ENCODE measurements around the gene DVL1. TPM values are rescaled to one million over a fixed set of nuclear protein-coding genes. Genes with fewer than 3 reads are reported as not detected.

DVL1 gene
- total and polyA plus RNA-seq, 2 of the 13 experiments (the other 11 are each of a cell fraction or from before 2014, with no cell fraction given) = 30.8 to 60.4 TPM

DNA sequence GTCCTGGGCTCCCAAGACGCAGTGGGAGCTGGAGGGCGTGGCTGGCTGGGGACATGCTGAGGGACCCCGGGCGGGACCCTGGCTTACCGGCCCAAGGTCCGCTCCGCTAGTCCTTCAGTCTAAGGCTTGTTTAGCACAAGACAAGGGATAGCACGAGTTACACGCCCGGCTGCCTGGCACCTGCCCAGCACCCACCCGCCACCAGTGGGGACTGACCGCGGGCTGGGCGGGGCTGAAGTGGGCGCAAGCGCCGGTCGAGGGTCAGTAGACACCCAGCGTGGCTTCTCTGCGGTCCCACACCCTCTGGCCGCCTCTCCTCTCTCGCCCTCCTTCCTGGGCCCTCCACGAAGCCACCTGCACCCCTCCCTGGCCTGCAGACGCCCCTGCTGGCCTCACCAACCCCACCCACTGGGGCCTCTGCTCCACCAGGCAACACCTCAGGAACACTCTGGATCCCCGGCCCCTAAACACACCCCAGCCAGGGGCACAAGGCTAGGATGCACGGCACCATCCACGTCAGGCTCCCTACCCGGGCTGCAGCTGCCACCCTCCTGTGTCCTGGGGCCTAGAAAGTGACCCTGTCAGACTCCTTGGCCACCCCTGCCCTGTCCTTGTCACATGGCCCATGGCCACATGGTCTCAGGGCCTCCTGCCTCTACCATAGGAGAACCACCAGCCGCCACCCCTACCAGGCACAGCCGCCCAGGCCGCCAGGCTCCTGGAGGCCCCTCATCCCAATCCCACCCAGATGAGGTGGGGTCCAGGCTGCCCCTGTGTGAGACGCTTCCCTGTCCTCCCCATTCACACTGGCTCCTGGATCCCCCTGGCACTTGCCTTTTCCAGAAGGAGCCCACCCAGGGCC lies 12.1 kb downstream of the DVL1 start (continued):
- no peak for TF ChIP-seq ZNF576 (CRISPR knock-in tag; IDR thresholded peaks at IDR 0.05)
- TF ChIP-seq AGO1 (IDR thresholded peaks at IDR 0.05; ENCODE audit: low read depth, low read length, poor library complexity, severe bottlenecking) = no peak
- no peak for TF ChIP-seq ZNF773 (CRISPR knock-in tag; IDR thresholded peaks at IDR 0.05; ENCODE audit: borderline replicate concordance)

- no peak overlapping the region for H3K9ac ChIP-seq (ENCODE audit: insufficient read depth, low read depth, low read length)
- in situ Hi-C loops (cut with HindIII; ENCODE audit: extremely low pct_ligation_motif_present, low pct_unique_long_range_greater_than_20kb) (no loop called here), intact Hi-C loops (cut with micrococcal nuclease; ENCODE audit: unreplicated experiment) (no loop called here)
- H3K27me3 ChIP-seq (ENCODE audit: control insufficient read depth in 1 of 2, insufficient read depth in 2 of 2, low read length in 2 of 2) = 0 out of 5 replicates have a peak, but pooled peaks cover 0 to 2% of the 10 kb centered on the region in 2 experiments
- DNase-seq (ENCODE audit: low spot score) (no peak), ATAC-seq (no peak), FAIRE-seq (no peak)
- POLR2A ChIA-PET = interaction anchor here (0.9 to 3.9 kb wide), 3 partner anchors 10 to 19 kb away, joined by 3 to 12 read pairs (median 4); partner anchors contain the start of gene DVL1
- H3K79me2 ChIP-seq (ENCODE audit: insufficient read depth, low read length) = no peaks in the 10 kb centered on the region
- H3K9me3 ChIP-seq (ENCODE audit: low read length) = no peaks in the 10 kb centered on the region
- peaks cover 7% of the 10 kb centered on the region; the same call in 1 of the 2 replicates for H4K20me1 ChIP-seq (ENCODE audit: insufficient read depth, low read length)
- H3K4me1 ChIP-seq (ENCODE audit: insufficient read depth, low read length) = peaks cover 7% of the 10 kb centered on the region
- no TSS peak for BruUV-seq (replicated peaks)
- H3K4me3 ChIP-seq (replicated peaks in 1 of 3; ENCODE audit: insufficient read depth in 1 of 3, low read depth in 2 of 3, low read length in 3 of 3) = no peak overlapping the region
- CTCF ChIA-PET (ENCODE audit: low intra/inter-chr PET ratio, low total read pairs) = no interaction called here
- H2AFZ ChIP-seq (ENCODE audit: low read length) = no peak overlapping the region
- peaks cover 12 to 22% of the 10 kb centered on the region in 2 experiments for H3K36me3 ChIP-seq (replicated peaks in 1 of 2; ENCODE audit: control insufficient read depth in 1 of 2, insufficient read depth in 2 of 2, low read length in 2 of 2)
- 97% methylated on average over 20 of the region's 26 CpGs for WGBS (ENCODE audit: low lambda C conversion rate)
- H3K4me2 ChIP-seq (ENCODE audit: low read depth, low read length) = no peak overlapping the region
- TF ChIP-seq, protein P1, sequence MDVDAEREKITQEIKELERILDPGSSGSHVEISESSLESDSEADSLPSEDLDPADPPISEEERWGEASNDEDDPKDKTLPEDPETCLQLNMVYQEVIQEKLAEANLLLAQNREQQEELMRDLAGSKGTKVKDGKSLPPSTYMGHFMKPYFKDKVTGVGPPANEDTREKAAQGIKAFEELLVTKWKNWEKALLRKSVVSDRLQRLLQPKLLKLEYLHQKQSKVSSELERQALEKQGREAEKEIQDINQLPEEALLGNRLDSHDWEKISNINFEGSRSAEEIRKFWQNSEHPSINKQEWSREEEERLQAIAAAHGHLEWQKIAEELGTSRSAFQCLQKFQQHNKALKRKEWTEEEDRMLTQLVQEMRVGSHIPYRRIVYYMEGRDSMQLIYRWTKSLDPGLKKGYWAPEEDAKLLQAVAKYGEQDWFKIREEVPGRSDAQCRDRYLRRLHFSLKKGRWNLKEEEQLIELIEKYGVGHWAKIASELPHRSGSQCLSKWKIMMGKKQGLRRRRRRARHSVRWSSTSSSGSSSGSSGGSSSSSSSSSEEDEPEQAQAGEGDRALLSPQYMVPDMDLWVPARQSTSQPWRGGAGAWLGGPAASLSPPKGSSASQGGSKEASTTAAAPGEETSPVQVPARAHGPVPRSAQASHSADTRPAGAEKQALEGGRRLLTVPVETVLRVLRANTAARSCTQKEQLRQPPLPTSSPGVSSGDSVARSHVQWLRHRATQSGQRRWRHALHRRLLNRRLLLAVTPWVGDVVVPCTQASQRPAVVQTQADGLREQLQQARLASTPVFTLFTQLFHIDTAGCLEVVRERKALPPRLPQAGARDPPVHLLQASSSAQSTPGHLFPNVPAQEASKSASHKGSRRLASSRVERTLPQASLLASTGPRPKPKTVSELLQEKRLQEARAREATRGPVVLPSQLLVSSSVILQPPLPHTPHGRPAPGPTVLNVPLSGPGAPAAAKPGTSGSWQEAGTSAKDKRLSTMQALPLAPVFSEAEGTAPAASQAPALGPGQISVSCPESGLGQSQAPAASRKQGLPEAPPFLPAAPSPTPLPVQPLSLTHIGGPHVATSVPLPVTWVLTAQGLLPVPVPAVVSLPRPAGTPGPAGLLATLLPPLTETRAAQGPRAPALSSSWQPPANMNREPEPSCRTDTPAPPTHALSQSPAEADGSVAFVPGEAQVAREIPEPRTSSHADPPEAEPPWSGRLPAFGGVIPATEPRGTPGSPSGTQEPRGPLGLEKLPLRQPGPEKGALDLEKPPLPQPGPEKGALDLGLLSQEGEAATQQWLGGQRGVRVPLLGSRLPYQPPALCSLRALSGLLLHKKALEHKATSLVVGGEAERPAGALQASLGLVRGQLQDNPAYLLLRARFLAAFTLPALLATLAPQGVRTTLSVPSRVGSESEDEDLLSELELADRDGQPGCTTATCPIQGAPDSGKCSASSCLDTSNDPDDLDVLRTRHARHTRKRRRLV (CRISPR knock-in tag; IDR thresholded peaks at IDR 0.05) = no peak
- TF ChIP-seq ZNF747 (CRISPR knock-in tag; IDR thresholded peaks at IDR 0.05; ENCODE audit: borderline replicate concordance) = no peak
- H3K27ac ChIP-seq (ENCODE audit: extremely low read length, insufficient read depth, low read length) = no peak overlapping the region
These were observed 12.8 kb downstream of the DVL1 start for GRCh38 chr1:1336446-1336845.

All from HepG2 (cell line).